Epithelial cell of prostate (primary cell): ENCODE measurements around the gene TENM3.
"Not testable (repeated sequence)": the region's sequence is repeated elsewhere in the genome, so short reads cannot be mapped to it uniquely, and the experiment has no call there.

ENCODE experiments used
- DNase-seq: peaks from one replicate; pipeline ENCODE4 v3.0.0-alpha.2; 2011; ENCODE audit warnings: low read depth, low spot score
- H3K27ac ChIP-seq: fragments of 450-650 bp; 2 replicates; pipeline ENCODE4 v1.5.1; 2017; ENCODE audit warnings: mild to moderate bottlenecking

Gene TENM3

GRCh38 chr4:182380771-182381181 is 137.6 kb downstream of the TENM3 start:
- no peak overlapping the region for H3K27ac ChIP-seq
- DNase-seq, result no peak

GRCh38 chr4:182382941-182383340 is 139.7 kb downstream of the TENM3 start:
- no peak overlapping the region for H3K27ac ChIP-seq
- DNase-seq, result no peak

- no peak overlapping the region for H3K27ac ChIP-seq
- DNase-seq, result no peak
These were observed 141.5 kb downstream of the TENM3 start for GRCh38 chr4:182384631-182385091.

- no peak overlapping the region for H3K27ac ChIP-seq
- DNase-seq, result no peak
These were observed 142.7 kb downstream of the TENM3 start for GRCh38 chr4:182385897-182386296.

GRCh38 chr4:182386576-182386975 is 143.4 kb downstream of the TENM3 start:
- DNase-seq, result not testable (repeated sequence)

GRCh38 chr4:182391111-182391684 is 148.0 kb downstream of the TENM3 start:
- no peak for DNase-seq
- no peak overlapping the region for H3K27ac ChIP-seq

More at GRCh38 chr4:182386576-182386975, 143.4 kb downstream of the TENM3 start:
- H3K27ac ChIP-seq, result not testable (repeated sequence)

GRCh38 chr4:182394181-182394580 is 151.0 kb downstream of the TENM3 start:
- no peak overlapping the region for H3K27ac ChIP-seq
- no peak for DNase-seq

GRCh38 chr4:182400081-182400480 is 156.9 kb downstream of the TENM3 start:
- no peak for DNase-seq
- H3K27ac ChIP-seq, result no peak overlapping the region

- H3K27ac ChIP-seq, result no peak overlapping the region
- DNase-seq, result no peak
These were observed 157.6 kb downstream of the TENM3 start for GRCh38 chr4:182400790-182401189.

- no peak for DNase-seq
- no peak overlapping the region for H3K27ac ChIP-seq
These were observed 161.2 kb downstream of the TENM3 start for GRCh38 chr4:182404376-182404775.

GRCh38 chr4:182405087-182405486 is 161.9 kb downstream of the TENM3 start:
- no peak overlapping the region for H3K27ac ChIP-seq
- no peak for DNase-seq

- no peak for DNase-seq
- H3K27ac ChIP-seq, result no peak overlapping the region
These were observed 166.1 kb downstream of the TENM3 start for GRCh38 chr4:182409271-182409670.

- no peak overlapping the region for H3K27ac ChIP-seq
- no peak for DNase-seq
These were observed 168.2 kb downstream of the TENM3 start for GRCh38 chr4:182411391-182411790.

GRCh38 chr4:182413550-182413949 is 170.3 kb downstream of the TENM3 start:
- no peak overlapping the region for H3K27ac ChIP-seq
- no peak for DNase-seq

- DNase-seq, result no peak
- no peak overlapping the region for H3K27ac ChIP-seq
These were observed 171.9 kb downstream of the TENM3 start for GRCh38 chr4:182415116-182415515.

GRCh38 chr4:182416067-182416466 is 172.9 kb downstream of the TENM3 start:
- no peak overlapping the region for H3K27ac ChIP-seq
- DNase-seq, result no peak

- no peak overlapping the region for H3K27ac ChIP-seq
- no peak for DNase-seq
These were observed 175.0 kb downstream of the TENM3 start for GRCh38 chr4:182418054-182418734.

GRCh38 chr4:182420189-182420588 is 177.0 kb downstream of the TENM3 start:
- no peak overlapping the region for H3K27ac ChIP-seq
- DNase-seq, result no peak

- DNase-seq, result no peak
- no peak overlapping the region for H3K27ac ChIP-seq
These were observed 178.6 kb downstream of the TENM3 start for GRCh38 chr4:182421753-182422152.

- DNase-seq, result no peak
- no peak overlapping the region for H3K27ac ChIP-seq
These were observed 182.1 kb downstream of the TENM3 start for GRCh38 chr4:182425302-182425701.

GRCh38 chr4:182426901-182427300 is 183.7 kb downstream of the TENM3 start:
- H3K27ac ChIP-seq, result no peak overlapping the region

GRCh38 chr4:182427554-182427953 is 184.4 kb downstream of the TENM3 start:
- no peak overlapping the region for H3K27ac ChIP-seq
- no peak for DNase-seq

More at GRCh38 chr4:182426901-182427300, 183.7 kb downstream of the TENM3 start:
- DNase-seq, result no peak
